Fibroblast of skin of right biceps (primary cell): Measurements from ENCODE around the gene TENM3.

Source experiments
- DNase-seq: peaks from one replicate; pipeline ENCODE4 v3.0.0-alpha.2; 2013

The TENM3 gene

GRCh38 chr4:182255441-182256190, 12.4 kb downstream of the TENM3 start:
- DNase-seq, result no peak

GRCh38 chr4:182257016-182257415, 13.8 kb downstream of the TENM3 start:
- no peak for DNase-seq

GRCh38 chr4:182257503-182257902, 14.3 kb downstream of the TENM3 start:
- no peak for DNase-seq

- no peak for DNase-seq
Observed at GRCh38 chr4:182258441-182259000, 15.3 kb downstream of the TENM3 start.

- no peak for DNase-seq
Observed at GRCh38 chr4:182261651-182262223, 18.5 kb downstream of the TENM3 start.

GRCh38 chr4:182263562-182263961, 20.4 kb downstream of the TENM3 start:
- no peak for DNase-seq

- DNase-seq, result no peak
Observed at GRCh38 chr4:182264139-182264752, 21.0 kb downstream of the TENM3 start.

- DNase-seq, result no peak
Observed at GRCh38 chr4:182265881-182266280, 22.7 kb downstream of the TENM3 start.

GRCh38 chr4:182267048-182267447, 23.8 kb downstream of the TENM3 start:
- DNase-seq, result no peak

- no peak for DNase-seq
Observed at GRCh38 chr4:182268966-182269365, 25.8 kb downstream of the TENM3 start.

- no peak for DNase-seq
Observed at GRCh38 chr4:182271731-182272130, 28.5 kb downstream of the TENM3 start.

GRCh38 chr4:182272151-182272550, 28.9 kb downstream of the TENM3 start:
- peak; percentile 53 for DNase-seq

- no peak for DNase-seq
Observed at GRCh38 chr4:182273191-182273935, 30.2 kb downstream of the TENM3 start.

- no peak for DNase-seq
Observed at GRCh38 chr4:182276210-182277109, 33.3 kb downstream of the TENM3 start.

- peak; percentile 54 for DNase-seq
Observed at GRCh38 chr4:182277377-182277776, 34.2 kb downstream of the TENM3 start.

GRCh38 chr4:182278729-182279128, 35.5 kb downstream of the TENM3 start:
- no peak for DNase-seq

GRCh38 chr4:182280436-182281111, 37.4 kb downstream of the TENM3 start:
- peak; percentile 79 for DNase-seq

- DNase-seq, result peak; percentile 28
Observed at GRCh38 chr4:182286035-182286434, 42.8 kb downstream of the TENM3 start.

- no peak for DNase-seq
Observed at GRCh38 chr4:182286931-182287330, 43.7 kb downstream of the TENM3 start.

- no peak for DNase-seq
Observed at GRCh38 chr4:182288534-182288933, 45.3 kb downstream of the TENM3 start.

GRCh38 chr4:182289809-182290208, 46.6 kb downstream of the TENM3 start:
- no peak for DNase-seq

GRCh38 chr4:182291175-182291574, 48.0 kb downstream of the TENM3 start:
- DNase-seq, result no peak
